ENCODE measurements around the gene MCL1.
"Not testable (repeated sequence)": the region's sequence is repeated elsewhere in the genome, so short reads cannot be mapped to it uniquely, and the experiment has no call there.

GRCh38 chr1:150581962-150582361 is 2.6 kb upstream of the MCL1 start:
- TF ChIP-seq CTCF, RFX5 (IDR thresholded peaks at IDR 0.05): not testable (repeated sequence)

Measured in A549 (cell line).